Dendritic cell treated with granulocyte-macrophage colony-stimulating factor and Interleukin-4, amounts not matched to agents 40 ng/mL and 50 ng/mL, for 4 days (primary cell): ENCODE results near the gene SLC7A9.

Source experiments
- H3K27ac Mint-ChIP-seq: one replicate; pipeline ENCODE4 v1.8.0; 2022; ENCODE audit warnings: mild to moderate bottlenecking, mixed read lengths
- H3K27me3 Mint-ChIP-seq: one replicate; pipeline ENCODE4 v1.8.0; 2022; ENCODE audit warnings: mild to moderate bottlenecking, mixed read lengths
- H3K36me3 Mint-ChIP-seq: one replicate; pipeline ENCODE4 v1.8.0; 2022; ENCODE audit warnings: low read depth, mixed read lengths
- H3K4me1 Mint-ChIP-seq: one replicate; pipeline ENCODE4 v1.8.0; 2022; ENCODE audit warnings: low read depth, mixed read lengths
- H3K4me3 Mint-ChIP-seq: one replicate; pipeline ENCODE4 v1.8.0; 2022; ENCODE audit warnings: mild to moderate bottlenecking, moderate library complexity, mixed read lengths
- H3K9me3 Mint-ChIP-seq: one replicate; pipeline ENCODE4 v1.8.0; 2022; ENCODE audit warnings: mixed read lengths
- intact Hi-C: fragments of 100-400 bp; cut with micrococcal nuclease; formaldehyde crosslinking; loops from one replicate; pipeline ENCODE4 v1.15.0; 2022

Gene SLC7A9

DNA sequence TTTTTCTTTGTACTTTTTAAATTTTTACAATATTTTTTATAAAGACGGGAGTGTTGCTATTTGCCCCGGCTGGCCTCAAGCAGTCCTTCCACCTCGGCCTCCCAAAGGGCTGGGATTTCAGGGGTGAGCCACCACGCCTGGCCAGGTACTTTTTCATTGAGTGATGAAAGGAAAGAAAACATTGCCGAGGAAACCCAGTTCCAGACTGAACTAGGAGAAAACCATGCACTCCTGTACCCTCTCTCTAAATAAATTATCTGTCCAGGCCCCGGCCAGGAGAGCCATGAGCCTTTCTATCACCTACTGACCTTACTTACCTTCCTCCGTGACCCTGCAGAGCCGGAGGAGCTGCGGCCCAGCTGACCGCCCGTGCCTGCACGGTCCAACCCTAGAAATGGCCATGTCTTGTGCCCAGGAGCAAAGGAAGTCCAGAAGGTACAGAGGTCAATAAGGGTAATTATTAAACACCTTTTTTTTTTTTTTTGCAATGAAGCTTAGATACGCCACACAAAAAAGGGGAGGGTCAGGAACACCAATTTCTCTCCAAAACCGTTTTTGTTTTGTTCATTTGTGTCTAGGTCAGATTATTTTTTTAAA is at the start of gene SLC7A9:
SLC7A9 (minus strand) TSS at position 399 of the 597 bp plus-strand sequence. CDS start 1,233 bp downstream, outside the sequence.
- H3K4me1 Mint-ChIP-seq = no peaks in the 10 kb centered on the region
- H3K4me3 Mint-ChIP-seq = no peak within 1 kb of the TSS
- no peak within 1 kb of the TSS for H3K27ac Mint-ChIP-seq
- no peaks in the 10 kb centered on the region for H3K36me3 Mint-ChIP-seq
- H3K9me3 Mint-ChIP-seq = no peaks in the 10 kb centered on the region
- intact Hi-C loops = no loop called here
- H3K27me3 Mint-ChIP-seq = no peaks in the 10 kb centered on the region

DNA sequence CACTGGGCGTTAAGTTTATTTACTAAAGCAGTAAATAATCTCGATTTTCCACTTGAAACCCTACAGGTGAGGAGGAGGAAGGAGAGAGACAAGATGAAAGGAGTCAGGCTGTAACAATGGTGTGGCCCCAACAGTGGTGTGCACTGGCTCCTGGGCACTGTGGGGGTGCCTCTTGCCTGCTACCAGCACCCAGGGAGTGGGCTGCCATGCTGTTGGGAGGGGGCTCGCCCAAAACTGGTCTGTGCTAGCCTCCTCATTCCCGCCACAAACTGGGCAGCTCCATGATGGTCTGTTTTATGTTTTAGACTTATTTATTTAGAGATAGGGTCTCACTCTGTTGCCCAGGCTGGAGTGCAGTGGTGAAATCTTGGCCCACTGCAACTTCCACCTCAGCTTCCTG is 49.8 kb upstream of the SLC7A9 start:
- intact Hi-C loops = no loop called here
- Mint-ChIP-seq H3K9me3 (no peaks in the 10 kb centered on the region), H3K4me3 (no peak overlapping the region), H3K27ac (no peak overlapping the region), H3K27me3 (no peaks in the 10 kb centered on the region), H3K36me3 (peaks cover 65% of the 10 kb centered on the region), H3K4me1 (no peaks in the 10 kb centered on the region)

DNA sequence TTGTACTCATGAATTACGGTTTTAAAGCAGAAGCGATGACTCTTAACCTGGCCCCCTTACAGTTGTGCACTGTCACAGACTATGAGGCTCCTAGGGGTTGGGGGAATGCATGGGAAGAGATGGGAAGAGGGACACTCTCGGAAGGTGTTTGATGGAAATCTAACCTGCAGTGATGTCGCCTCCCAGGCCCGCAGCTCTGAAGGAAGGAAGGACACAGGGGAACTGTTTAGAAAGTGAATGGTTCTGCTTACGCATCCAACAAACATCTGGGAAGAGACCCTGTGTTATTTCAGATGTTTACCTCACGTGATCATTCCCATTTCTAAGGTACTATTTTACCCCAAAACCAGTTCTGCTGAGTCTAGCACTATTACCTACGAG is 48.0 kb upstream of the SLC7A9 start:
- H3K4me3 Mint-ChIP-seq = no peak overlapping the region
- no peaks in the 10 kb centered on the region for H3K9me3 Mint-ChIP-seq
- H3K36me3 Mint-ChIP-seq = peaks cover 49% of the 10 kb centered on the region
- no peak overlapping the region for H3K27ac Mint-ChIP-seq
- intact Hi-C loops = no loop called here
- H3K4me1 Mint-ChIP-seq = no peaks in the 10 kb centered on the region
- H3K27me3 Mint-ChIP-seq = no peaks in the 10 kb centered on the region

DNA sequence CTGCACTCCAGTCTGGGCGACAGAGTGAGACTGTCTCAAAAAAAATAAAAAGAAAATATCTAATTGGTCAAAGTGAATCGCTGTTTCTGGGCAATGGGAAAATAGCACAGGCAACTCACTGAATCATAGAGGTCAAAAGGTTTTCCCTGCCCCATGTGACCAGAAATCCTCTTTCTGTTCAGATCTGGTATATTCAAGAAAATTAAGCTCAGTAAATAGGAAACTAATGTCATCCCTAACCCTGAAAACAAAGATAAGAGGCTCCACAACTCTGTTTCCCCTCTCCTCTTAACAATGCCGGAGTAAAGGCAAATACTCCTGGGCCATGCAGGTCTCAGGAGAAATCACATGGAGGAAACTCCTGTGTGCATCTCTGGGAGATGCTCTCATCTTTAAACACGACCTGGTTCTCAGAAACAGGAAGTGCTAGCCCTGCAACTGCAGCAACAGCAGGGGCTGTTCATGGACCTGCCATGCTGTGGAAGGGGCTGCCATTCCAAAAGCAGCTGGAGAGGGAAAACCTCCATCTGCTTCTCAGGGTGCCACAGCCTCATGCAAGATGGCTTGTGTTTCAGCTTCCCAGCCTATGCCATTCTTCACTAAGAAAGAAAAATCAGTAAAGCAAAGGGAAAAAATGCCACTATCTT is 47.5 kb upstream of the SLC7A9 start:
- intact Hi-C loops = no loop called here
- H3K9me3 Mint-ChIP-seq = no peaks in the 10 kb centered on the region
- no peaks in the 10 kb centered on the region for H3K27me3 Mint-ChIP-seq
- H3K27ac Mint-ChIP-seq = no peak overlapping the region
- no peak overlapping the region for H3K4me3 Mint-ChIP-seq
- no peaks in the 10 kb centered on the region for H3K4me1 Mint-ChIP-seq
- peaks cover 44% of the 10 kb centered on the region for H3K36me3 Mint-ChIP-seq

DNA sequence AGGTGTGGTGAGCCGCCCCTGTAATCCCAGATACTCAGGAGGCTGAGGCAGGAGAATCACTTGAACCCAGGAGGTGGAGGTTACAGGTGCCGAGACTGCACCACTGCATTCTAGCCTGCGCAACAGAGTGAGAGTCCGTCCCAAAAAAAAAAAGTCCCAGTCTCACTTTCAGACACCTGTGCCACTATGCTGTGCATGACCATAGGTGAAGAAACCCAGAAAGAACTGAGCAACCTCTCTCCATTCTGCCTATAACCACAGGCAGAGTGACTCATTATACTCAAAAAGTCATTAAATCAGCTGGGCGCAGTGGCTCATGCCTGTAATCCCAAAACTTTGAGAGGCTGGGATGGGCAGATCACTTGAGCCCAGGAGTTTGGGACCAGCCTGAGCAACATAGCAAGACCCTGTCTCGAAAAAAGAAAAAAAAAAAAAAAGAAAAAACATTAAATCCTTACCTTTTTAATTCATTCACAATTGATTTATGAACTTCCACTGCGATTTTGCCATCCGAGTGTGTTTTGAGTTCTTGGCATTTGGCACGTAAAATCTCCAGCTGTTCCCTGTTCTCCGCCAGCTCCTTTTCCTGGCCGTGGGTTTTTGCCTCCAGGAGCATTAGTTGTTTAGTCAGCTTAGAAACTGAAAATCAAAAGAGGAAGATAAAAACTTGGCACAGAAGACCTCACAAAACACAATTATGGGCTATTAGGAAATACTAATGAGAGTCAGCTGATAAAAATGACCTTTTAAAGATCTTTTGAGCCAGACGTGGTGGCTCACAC is 45.5 kb upstream of the SLC7A9 start:
- intact Hi-C loops = no loop called here
- peaks cover 36% of the 10 kb centered on the region for H3K36me3 Mint-ChIP-seq
- H3K4me3 Mint-ChIP-seq = no peak overlapping the region
- no peaks in the 10 kb centered on the region for H3K4me1 Mint-ChIP-seq
- no peaks in the 10 kb centered on the region for H3K27me3 Mint-ChIP-seq
- H3K9me3 Mint-ChIP-seq = no peaks in the 10 kb centered on the region
- H3K27ac Mint-ChIP-seq = no peak overlapping the region

DNA sequence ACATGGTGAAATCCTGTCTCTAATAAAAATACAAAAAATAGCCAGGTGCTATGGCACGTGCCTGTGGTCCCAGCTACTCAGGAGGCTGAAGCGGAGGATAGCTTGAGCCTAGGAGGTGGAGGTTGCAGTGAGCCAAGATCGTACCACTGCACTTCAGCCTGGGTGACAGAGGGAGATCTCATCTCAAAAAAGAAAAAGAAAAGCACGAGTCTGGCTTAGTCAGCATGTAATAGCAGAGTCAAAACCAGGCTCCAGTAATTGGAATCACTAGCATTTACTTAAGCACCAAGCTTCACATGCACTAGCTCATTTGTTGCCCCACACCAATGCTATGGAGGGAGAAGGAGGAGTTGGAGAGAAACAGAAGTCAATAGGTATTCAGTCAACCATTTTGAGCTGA is 41.9 kb upstream of the SLC7A9 start:
- Mint-ChIP-seq H3K9me3 (no peaks in the 10 kb centered on the region), H3K4me1 (peaks cover 5% of the 10 kb centered on the region), H3K36me3 (peaks cover 37% of the 10 kb centered on the region), H3K27me3 (no peaks in the 10 kb centered on the region), H3K27ac (no peak overlapping the region), H3K4me3 (no peak overlapping the region)
- intact Hi-C loops = no loop called here

DNA sequence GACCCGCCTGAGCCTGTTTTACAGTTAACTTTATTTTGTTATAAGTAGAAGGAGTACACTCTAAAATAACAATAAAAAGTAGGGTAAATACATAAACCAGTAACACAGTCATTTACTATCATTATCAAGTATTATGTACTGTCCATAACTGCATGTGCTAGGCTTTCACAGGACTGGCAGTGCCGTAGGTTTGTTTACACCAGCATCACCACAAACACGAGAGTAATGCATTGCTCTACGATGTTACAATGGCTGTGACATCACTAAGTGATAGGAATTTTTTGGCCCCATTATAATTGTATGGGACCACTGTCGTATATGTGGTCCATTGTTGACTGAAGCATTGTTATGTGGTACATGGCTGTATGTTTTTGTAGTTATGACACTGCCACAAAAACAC is 41.3 kb upstream of the SLC7A9 start:
- Mint-ChIP-seq H3K4me1 (peaks cover 5% of the 10 kb centered on the region), H3K4me3 (no peak overlapping the region), H3K27ac (no peak overlapping the region), H3K9me3 (no peaks in the 10 kb centered on the region), H3K36me3 (peaks cover 31% of the 10 kb centered on the region), H3K27me3 (no peaks in the 10 kb centered on the region)
- intact Hi-C loops = no loop called here

DNA sequence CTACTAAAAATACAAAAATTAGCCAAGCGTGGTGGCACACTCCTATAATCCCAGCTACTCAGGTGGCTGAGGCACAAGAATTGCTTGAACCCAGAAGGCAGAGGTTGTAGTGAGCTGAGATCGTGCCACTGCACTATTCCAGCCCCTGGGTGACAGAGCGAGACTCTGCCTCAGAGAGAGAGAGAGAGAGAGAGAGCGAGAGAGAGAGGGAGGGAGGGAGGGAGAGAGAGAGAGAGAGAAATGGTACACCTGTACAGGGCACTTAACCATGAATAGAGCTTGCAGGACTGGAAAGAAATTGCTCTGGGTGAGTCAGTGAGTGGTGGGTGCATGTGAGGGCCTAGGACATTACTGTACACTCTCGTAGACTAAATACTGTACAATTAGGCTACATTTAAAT is 40.5 kb upstream of the SLC7A9 start:
- Mint-ChIP-seq H3K4me1 (peaks cover 5% of the 10 kb centered on the region), H3K27me3 (no peaks in the 10 kb centered on the region), H3K4me3 (no peak overlapping the region), H3K36me3 (peaks cover 26% of the 10 kb centered on the region), H3K27ac (no peak overlapping the region), H3K9me3 (no peaks in the 10 kb centered on the region)
- intact Hi-C loops = no loop called here

DNA sequence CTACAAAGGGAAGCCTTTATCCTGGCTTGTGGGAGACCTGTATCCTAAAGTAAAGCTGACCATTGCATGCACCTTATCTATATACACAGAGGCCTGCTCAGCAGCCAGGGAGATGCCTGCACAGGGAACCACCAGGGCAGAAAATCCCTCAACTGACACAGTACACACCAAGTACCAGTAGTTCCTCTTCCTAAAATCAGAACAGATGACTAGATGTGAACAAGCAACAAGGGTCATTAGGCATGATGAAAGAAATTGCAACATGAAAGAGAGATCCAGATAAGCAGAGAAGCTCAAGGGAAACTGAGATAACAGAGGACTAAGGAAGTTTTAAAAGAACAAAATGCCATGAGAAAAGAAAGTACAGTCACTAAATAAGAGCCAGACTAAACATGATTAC is 39.7 kb upstream of the SLC7A9 start:
- Mint-ChIP-seq H3K36me3 (peaks cover 18% of the 10 kb centered on the region), H3K4me1 (peaks cover 5% of the 10 kb centered on the region), H3K27me3 (no peaks in the 10 kb centered on the region), H3K4me3 (no peak overlapping the region), H3K9me3 (no peaks in the 10 kb centered on the region), H3K27ac (no peak overlapping the region)
- intact Hi-C loops = no loop called here

DNA sequence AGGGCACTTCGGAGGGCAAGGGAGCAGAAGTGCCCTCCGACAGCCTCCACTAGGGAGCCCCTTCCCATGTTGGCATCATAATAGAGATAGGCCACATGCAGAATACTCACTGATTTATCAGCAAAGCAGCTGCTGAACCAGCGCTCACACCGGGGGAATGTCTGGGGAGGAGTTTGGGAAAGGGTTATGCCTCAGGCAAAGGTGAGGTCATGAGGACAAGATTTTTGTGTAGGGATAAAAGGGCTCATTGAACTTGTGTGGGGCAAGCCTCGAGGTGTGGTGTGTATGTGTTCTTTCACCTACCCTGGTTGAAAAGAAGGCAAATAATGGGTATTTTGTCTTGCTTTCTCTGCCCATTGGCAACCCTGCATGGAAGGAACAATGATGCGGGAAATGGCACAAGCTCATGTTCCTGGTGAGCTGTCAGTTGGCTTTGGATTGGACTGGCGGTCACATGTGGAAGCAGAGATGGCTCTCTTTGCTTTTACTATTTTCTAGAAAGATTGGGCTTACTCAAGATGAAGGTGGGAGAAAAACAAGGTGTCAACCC is 39.1 kb upstream of the SLC7A9 start:
- H3K4me3 Mint-ChIP-seq = no peak overlapping the region
- H3K36me3 Mint-ChIP-seq = peaks cover 18% of the 10 kb centered on the region
- H3K27me3 Mint-ChIP-seq = no peaks in the 10 kb centered on the region
- intact Hi-C loops = no loop called here
- H3K27ac Mint-ChIP-seq = no peak overlapping the region
- peaks cover 5% of the 10 kb centered on the region for H3K4me1 Mint-ChIP-seq
- H3K9me3 Mint-ChIP-seq = no peaks in the 10 kb centered on the region

DNA sequence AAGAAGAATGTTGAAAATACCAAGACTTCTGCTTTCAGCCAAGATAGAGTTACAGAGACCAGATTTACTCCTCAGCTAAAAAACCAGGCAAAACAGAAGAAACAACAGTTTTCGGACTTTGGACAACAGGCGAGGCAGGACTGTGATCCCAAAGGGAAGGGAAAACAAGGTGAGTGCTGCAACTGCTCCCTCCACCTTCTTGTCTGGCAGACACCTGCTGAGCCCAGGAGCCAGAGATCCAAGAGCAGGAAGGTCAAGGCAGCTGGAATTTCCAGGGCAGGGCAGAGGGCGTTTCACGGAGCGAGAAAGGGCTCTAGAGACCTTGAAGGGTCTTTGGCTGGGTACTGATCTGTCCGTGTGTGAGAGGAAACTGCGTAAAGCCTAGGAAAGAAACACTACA is 32.9 kb upstream of the SLC7A9 start:
- Mint-ChIP-seq H3K27ac (no peak overlapping the region), H3K4me3 (no peak overlapping the region), H3K27me3 (no peaks in the 10 kb centered on the region), H3K9me3 (no peaks in the 10 kb centered on the region), H3K36me3 (peaks cover 12% of the 10 kb centered on the region), H3K4me1 (no peaks in the 10 kb centered on the region)
- intact Hi-C loops = no loop called here

DNA sequence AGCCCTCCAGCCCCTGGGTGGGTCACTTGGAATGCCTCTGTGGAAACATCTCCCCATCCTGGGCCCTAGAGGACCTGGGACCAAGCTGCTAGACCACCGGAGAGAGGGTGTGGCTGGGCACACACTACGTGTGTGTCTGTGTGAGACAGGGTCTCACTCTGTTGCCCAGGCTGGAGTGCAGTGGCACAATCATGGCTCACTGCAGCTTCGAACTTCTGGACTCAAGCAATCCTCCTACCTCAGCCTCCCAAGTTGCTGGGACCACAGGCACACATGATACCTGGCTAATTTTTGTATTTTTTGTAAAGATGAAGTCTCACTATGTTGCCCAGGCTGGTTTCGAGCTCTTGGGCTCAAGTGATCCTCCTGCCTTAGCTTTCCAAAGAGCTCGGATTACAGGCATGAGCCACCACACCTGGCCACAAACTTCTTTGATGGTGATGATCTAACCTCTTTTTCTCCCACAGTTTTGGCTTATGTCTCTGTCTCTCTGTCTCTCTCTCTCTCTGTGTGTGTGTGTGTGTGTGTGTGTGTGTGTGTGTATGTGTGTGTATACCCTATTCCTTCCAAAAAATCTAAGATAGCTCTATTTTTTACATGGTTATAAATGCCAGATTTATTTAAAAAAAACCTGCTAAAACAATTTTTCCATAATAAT is 32.1 kb upstream of the SLC7A9 start:
- intact Hi-C loops = no loop called here
- no peak overlapping the region for H3K4me3 Mint-ChIP-seq
- no peaks in the 10 kb centered on the region for H3K27me3 Mint-ChIP-seq
- no peak overlapping the region for H3K27ac Mint-ChIP-seq
- H3K9me3 Mint-ChIP-seq = no peaks in the 10 kb centered on the region
- H3K36me3 Mint-ChIP-seq = peaks cover 16% of the 10 kb centered on the region
- H3K4me1 Mint-ChIP-seq = peaks cover 6% of the 10 kb centered on the region

DNA sequence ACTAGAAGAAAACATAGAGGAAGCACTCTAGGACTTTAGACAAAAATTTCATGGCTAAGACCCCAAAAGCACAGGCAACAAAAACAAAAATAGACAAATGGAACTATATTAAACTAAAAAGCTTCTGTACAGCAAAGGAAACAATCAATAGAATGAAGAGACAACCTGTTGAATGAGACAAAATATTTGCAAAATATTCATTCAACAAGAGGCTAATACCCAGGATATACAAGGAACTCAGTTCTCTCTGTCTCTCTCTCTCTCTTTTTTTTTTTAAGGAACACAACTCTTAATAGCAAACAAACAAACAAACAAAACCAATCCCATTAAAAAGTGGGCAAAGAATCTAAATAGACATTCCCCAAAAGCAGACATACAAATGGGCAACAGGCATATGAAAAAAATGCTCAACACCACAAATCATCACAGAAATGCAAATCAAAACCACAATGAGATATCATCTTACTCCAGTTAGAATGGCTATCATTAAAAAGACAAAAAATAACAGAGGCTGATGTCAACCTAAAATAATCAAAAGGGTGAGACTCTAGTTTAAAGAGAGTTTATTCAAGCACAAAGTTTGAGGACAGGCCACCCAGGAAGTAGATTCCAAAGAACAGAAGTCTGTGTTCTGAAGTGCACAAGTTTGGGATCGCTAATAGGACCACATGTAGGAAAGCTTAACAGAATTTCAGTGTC is 27.1 kb upstream of the SLC7A9 start:
- H3K27me3 Mint-ChIP-seq = no peaks in the 10 kb centered on the region
- intact Hi-C loops = no loop called here
- H3K4me1 Mint-ChIP-seq = peaks cover 6% of the 10 kb centered on the region
- peaks cover 43% of the 10 kb centered on the region for H3K36me3 Mint-ChIP-seq
- H3K9me3 Mint-ChIP-seq = peaks cover 32% of the 10 kb centered on the region
- H3K27ac Mint-ChIP-seq = no peak overlapping the region
- no peak overlapping the region for H3K4me3 Mint-ChIP-seq
